Measurements from ENCODE around the gene SYNDIG1L.

- TF ChIP-seq POLR2A (IDR thresholded peaks at IDR 0.05) (no peak), CTCF (IDR thresholded peaks at IDR 0.05) (no peak), POLR2AphosphoS5 (IDR thresholded peaks at IDR 0.05) (no peak), EP300 (IDR thresholded peaks at IDR 0.05) (no peak)
Observed at GRCh38 chr14:74417611-74418010, 8.4 kb downstream of the SYNDIG1L start.

Data from stomach (tissue), 4 donors.